ENCODE data around the gene CD226. TPM values are rescaled to one million over a fixed set of nuclear protein-coding genes. Genes with fewer than 3 reads are reported as not detected.

Gene CD226
- total and polyA plus RNA-seq, 2 of the 13 experiments (the other 11 are each of a cell fraction or from before 2014, with no cell fraction given): 0.13 to 0.77 TPM

- H3K9ac ChIP-seq (ENCODE audit: insufficient read depth, low read depth, low read length): no peak overlapping the region
- no peak overlapping the region for H3K4me3 ChIP-seq (replicated peaks in 1 of 3; ENCODE audit: insufficient read depth in 1 of 3, low read depth in 2 of 3, low read length in 3 of 3)
- H3K36me3 ChIP-seq (replicated peaks in 1 of 2; ENCODE audit: control insufficient read depth in 1 of 2, insufficient read depth in 2 of 2, low read length in 2 of 2): no peaks in the 10 kb centered on the region
- WGBS (ENCODE audit: low lambda C conversion rate): 98% methylated on average over 4 of the region's 4 CpGs
- H3K9me3 ChIP-seq (ENCODE audit: low read length): no peaks in the 10 kb centered on the region
- ChIA-PET CTCF (ENCODE audit: low intra/inter-chr PET ratio, low total read pairs) (no interaction called here), POLR2A (no interaction called here)
- H4K20me1 ChIP-seq (ENCODE audit: insufficient read depth, low read length): no peaks in the 10 kb centered on the region
- no peaks in the 10 kb centered on the region for H3K4me1 ChIP-seq (ENCODE audit: insufficient read depth, low read length)
- DNase-seq (ENCODE audit: low spot score): no peak
- no peak overlapping the region for H2AFZ ChIP-seq (ENCODE audit: low read length)
- FAIRE-seq: no peak
- H3K27me3 ChIP-seq (ENCODE audit: control insufficient read depth in 1 of 2, insufficient read depth in 2 of 2, low read length in 2 of 2): no peaks in the 10 kb centered on the region
- BruUV-seq (replicated peaks): no TSS peak
- no peak overlapping the region for H3K27ac ChIP-seq (ENCODE audit: extremely low read length, insufficient read depth, low read length)
- no peak overlapping the region for H3K4me2 ChIP-seq (ENCODE audit: low read depth, low read length)
- H3K79me2 ChIP-seq (ENCODE audit: insufficient read depth, low read length): no peaks in the 10 kb centered on the region
- intact Hi-C loops (cut with micrococcal nuclease; ENCODE audit: unreplicated experiment): no loop called here
- ATAC-seq: no peak
- in situ Hi-C loops (cut with HindIII; ENCODE audit: extremely low pct_ligation_motif_present, low pct_unique_long_range_greater_than_20kb): no loop called here
- TF ChIP-seq ZNF335 (CRISPR knock-in tag; IDR thresholded peaks at IDR 0.05): no peak
- no peak for TF ChIP-seq RARG (CRISPR knock-in tag; IDR thresholded peaks at IDR 0.05; ENCODE audit: low read depth)
- TF ChIP-seq CREB1 (IDR thresholded peaks at IDR 0.05): no peak
- no peak for TF ChIP-seq CREB1 (CRISPR knock-in tag; IDR thresholded peaks at IDR 0.05)
- TF ChIP-seq ZNF20 (CRISPR knock-in tag; IDR thresholded peaks at IDR 0.05): no peak
- no peak for TF ChIP-seq USF2 (IDR thresholded peaks at IDR 0.05; ENCODE audit: low read depth, low read length)
- no peak for TF ChIP-seq USF2 (CRISPR knock-in tag; IDR thresholded peaks at IDR 0.05; ENCODE audit: borderline replicate concordance)
- TF ChIP-seq PHF20 (CRISPR knock-in tag; IDR thresholded peaks at IDR 0.05): no peak
- no peak for TF ChIP-seq ZNF234 (CRISPR knock-in tag; conservative IDR thresholded peaks at IDR 0.05)
- no peak for TF ChIP-seq TRAFD1 (CRISPR knock-in tag; IDR thresholded peaks at IDR 0.05; ENCODE audit: borderline replicate concordance)
Measured at GRCh38 chr18:69980509-69980908, 32.8 kb upstream of the CD226 start.
